KOPT-K1 (cell line): ENCODE measurements around the gene MAPKAP1.

Experiments used
- H3K27ac ChIP-seq: fragments of 200-600 bp; sonication (generic); 2 replicates; pipeline ENCODE4 v1.5.1; 2016; ENCODE audit warnings: antibody characterized with exemption, mild to moderate bottlenecking, low read depth, low read length; ENCODE audit not compliant: poor library complexity, severe bottlenecking
- H3K36me3 ChIP-seq: fragments of 200-600 bp; sonication (generic); 2 replicates; pipeline ENCODE4 v1.5.1; 2017; ENCODE audit warnings: antibody characterized with exemption, mild to moderate bottlenecking, low read length, moderate library complexity; ENCODE audit not compliant: insufficient read depth
- H3K9me3 ChIP-seq: fragments of 200-600 bp; sonication (generic); 2 replicates; pipeline ENCODE4 v1.5.1; 2017; ENCODE audit warnings: antibody characterized with exemption, low read length, mild to moderate bottlenecking; ENCODE audit not compliant: insufficient read depth, poor library complexity, severe bottlenecking

Gene MAPKAP1

GRCh38 chr9:125475385-125475784 lies 231.6 kb downstream of the MAPKAP1 start:
- Histone ChIP-seq H3K36me3 (peaks cover 21% of the 10 kb centered on the region), H3K9me3 (no peaks in the 10 kb centered on the region), H3K27ac (no peak overlapping the region)

- Histone ChIP-seq H3K9me3 (no peaks in the 10 kb centered on the region), H3K36me3 (peaks cover 16% of the 10 kb centered on the region), H3K27ac (no peak overlapping the region)
Measured at GRCh38 chr9:125472926-125473701, 233.9 kb downstream of the MAPKAP1 start.

- Histone ChIP-seq H3K36me3 (peaks cover 13% of the 10 kb centered on the region), H3K27ac (no peak overlapping the region), H3K9me3 (no peaks in the 10 kb centered on the region)
Measured at GRCh38 chr9:125472562-125472925, 234.5 kb downstream of the MAPKAP1 start.

- Histone ChIP-seq H3K27ac (no peak overlapping the region), H3K36me3 (peaks cover 8% of the 10 kb centered on the region; the same call in 1 of the 2 replicates), H3K9me3 (no peaks in the 10 kb centered on the region)
Measured at GRCh38 chr9:125470767-125471580, 236.0 kb downstream of the MAPKAP1 start.

GRCh38 chr9:125470189-125470588 lies 236.8 kb downstream of the MAPKAP1 start:
- no peak overlapping the region for H3K27ac ChIP-seq
- peaks cover 12% of the 10 kb centered on the region; the same call in 1 of the 2 replicates for H3K36me3 ChIP-seq
- no peaks in the 10 kb centered on the region for H3K9me3 ChIP-seq

GRCh38 chr9:125468646-125469045 lies 238.4 kb downstream of the MAPKAP1 start:
- Histone ChIP-seq H3K9me3 (no peaks in the 10 kb centered on the region), H3K27ac (no peak overlapping the region), H3K36me3 (peaks cover 12% of the 10 kb centered on the region; the same call in 1 of the 2 replicates)

- Histone ChIP-seq H3K36me3 (peaks cover 12% of the 10 kb centered on the region; the same call in 1 of the 2 replicates), H3K27ac (no peak overlapping the region), H3K9me3 (no peaks in the 10 kb centered on the region)
Measured at GRCh38 chr9:125467116-125467740, 239.8 kb downstream of the MAPKAP1 start.

- no peaks in the 10 kb centered on the region for H3K9me3 ChIP-seq
- peaks cover 19% of the 10 kb centered on the region; the same call in 1 of the 2 replicates for H3K36me3 ChIP-seq
- no peak overlapping the region for H3K27ac ChIP-seq
Measured at GRCh38 chr9:125466411-125466810, 240.6 kb downstream of the MAPKAP1 start.

GRCh38 chr9:125464591-125465385 lies 242.2 kb downstream of the MAPKAP1 start:
- Histone ChIP-seq H3K36me3 (peaks cover 27% of the 10 kb centered on the region), H3K9me3 (no peaks in the 10 kb centered on the region), H3K27ac (no peak overlapping the region)

GRCh38 chr9:125463926-125464325 lies 243.1 kb downstream of the MAPKAP1 start:
- Histone ChIP-seq H3K27ac (no peak overlapping the region), H3K36me3 (peaks cover 27% of the 10 kb centered on the region), H3K9me3 (no peaks in the 10 kb centered on the region)

- Histone ChIP-seq H3K27ac (no peak overlapping the region), H3K36me3 (peaks cover 29% of the 10 kb centered on the region), H3K9me3 (peaks cover 2% of the 10 kb centered on the region)
Measured at GRCh38 chr9:125462861-125463291, 244.1 kb downstream of the MAPKAP1 start.

GRCh38 chr9:125461636-125462190 lies 245.3 kb downstream of the MAPKAP1 start:
- H3K9me3 ChIP-seq, result peaks cover 13% of the 10 kb centered on the region
- H3K27ac ChIP-seq, result no peak overlapping the region
- peaks cover 30% of the 10 kb centered on the region for H3K36me3 ChIP-seq

GRCh38 chr9:125460883-125461635 lies 245.9 kb downstream of the MAPKAP1 start:
- peaks cover 20% of the 10 kb centered on the region for H3K9me3 ChIP-seq

GRCh38 chr9:125460346-125460745 lies 246.7 kb downstream of the MAPKAP1 start:
- Histone ChIP-seq H3K36me3 (peaks cover 23% of the 10 kb centered on the region), H3K27ac (no peak overlapping the region), H3K9me3 (peaks cover 21% of the 10 kb centered on the region)

More at GRCh38 chr9:125460883-125461635, 245.9 kb downstream of the MAPKAP1 start:
- H3K36me3 ChIP-seq, result peaks cover 30% of the 10 kb centered on the region
- no peak overlapping the region for H3K27ac ChIP-seq
